Erythroblast (primary cell): Measurements from ENCODE around the gene PER3.

Experiments used
- GATA1 ChIP-seq: IDR thresholded peaks from 2 replicates; pipeline ENCODE4 v1.6.1; 2011; ENCODE audit warnings: low read depth, mild to moderate bottlenecking, control low read depth, low read length, moderate library complexity
- POLR2A ChIP-seq: IDR thresholded peaks from 2 replicates; pipeline ENCODE4 v1.6.1; 2011; ENCODE audit warnings: mild to moderate bottlenecking, low read length

DNA sequence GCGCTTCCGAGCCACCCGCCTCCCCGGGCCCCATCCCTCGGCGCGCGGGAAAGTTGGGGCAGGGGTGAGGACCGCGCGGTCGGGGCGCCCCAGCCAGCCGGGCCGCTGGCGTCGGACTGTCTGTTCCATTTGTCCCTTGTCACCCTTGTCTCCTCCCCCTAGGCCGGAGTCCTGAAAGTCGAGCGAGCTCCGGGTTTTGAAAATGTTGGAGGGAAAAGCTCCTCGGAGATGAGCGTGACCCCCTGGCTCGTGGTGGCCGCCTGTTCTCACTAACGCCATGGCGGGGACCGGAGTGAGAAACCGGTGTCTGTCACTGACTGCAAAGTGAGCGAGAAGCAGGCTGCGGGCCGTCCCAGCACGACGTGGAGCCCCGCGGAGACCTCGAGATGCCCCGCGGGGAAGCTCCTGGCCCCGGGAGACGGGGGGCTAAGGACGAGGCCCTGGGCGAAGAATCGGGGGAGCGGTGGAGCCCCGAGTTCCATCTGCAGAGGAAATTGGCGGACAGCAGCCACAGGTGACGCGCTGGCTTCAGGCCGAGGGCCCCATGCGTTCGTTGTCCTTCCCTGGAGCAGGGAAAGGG is 491 bp downstream of the PER3 start:
- TF ChIP-seq POLR2A (no peak), GATA1 (no peak)
